DMS53 treated with DMSO at 0.1 percent for 48 hours (cell line): ENCODE data around the gene CPNE4.
"Not testable (repeated sequence)": the region's sequence is repeated elsewhere in the genome, so short reads cannot be mapped to it uniquely, and the experiment has no call there.

Experiments used
- DNase-seq: peaks from one replicate; lab custom pipeline; 2025; ENCODE audit not compliant: unreplicated experiment; lab: John Stamatoyannopoulos, UW

The CPNE4 gene

DNA sequence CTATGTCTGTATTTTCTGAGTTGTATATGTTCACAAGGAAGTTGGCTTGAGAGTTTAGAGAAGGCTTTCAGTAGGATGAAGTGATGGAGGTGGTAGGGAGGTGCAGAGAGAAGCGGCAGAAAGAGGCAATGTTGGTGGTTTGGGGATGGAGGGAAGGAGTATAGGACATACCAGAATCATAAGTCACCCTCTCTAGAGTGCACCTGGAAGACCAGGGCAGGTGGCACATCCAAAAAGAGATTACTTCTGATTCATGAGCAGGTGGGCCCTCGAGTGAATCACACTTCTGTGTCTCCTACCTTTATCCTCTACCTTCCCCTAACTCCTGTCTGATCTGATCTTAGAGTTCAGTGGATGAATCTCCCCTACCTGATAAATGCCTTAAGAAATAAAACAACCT, 490.3 kb downstream of the CPNE4 start:
- DNase-seq = peak; percentile 4

DNA sequence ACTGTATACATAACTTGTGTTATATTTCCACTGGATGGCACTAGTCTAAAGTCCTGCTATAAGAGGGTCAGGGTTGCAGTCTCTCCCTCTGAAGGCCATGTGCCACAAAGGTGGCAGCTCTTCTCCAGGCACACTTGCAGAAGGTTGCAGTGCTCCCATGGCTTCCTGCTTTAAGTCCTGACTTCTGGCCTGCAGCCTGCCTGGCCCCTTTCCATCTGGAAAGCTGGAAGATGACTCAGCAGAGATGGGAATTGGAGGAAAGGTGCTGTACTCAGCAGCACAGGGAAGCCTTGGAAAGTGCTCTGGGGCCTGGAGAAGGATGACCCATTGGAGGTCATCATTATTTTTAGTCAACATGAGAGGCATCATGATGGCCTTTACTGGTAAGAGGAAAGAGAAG, 491.1 kb downstream of the CPNE4 start:
- peak; percentile 55 for DNase-seq

DNA sequence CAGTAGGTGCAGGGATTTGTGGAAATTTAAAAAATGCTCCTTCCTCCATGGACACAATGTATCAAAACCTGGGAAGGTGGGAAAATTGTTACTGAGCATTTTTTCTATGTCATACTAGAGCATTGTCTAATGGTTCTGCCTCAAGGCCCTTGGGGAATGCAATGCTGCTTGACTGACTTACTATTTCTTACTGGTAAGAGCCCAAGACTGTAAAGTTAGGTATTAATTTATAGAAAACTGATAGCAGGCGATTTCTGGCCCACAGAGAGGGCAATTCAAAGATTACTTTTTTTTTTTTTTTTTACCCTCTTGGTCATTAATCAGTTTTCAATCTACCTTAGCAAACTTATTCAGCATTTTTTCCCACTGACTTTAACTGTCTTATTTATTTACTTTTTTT, 493.5 kb downstream of the CPNE4 start:
- no peak for DNase-seq

DNA sequence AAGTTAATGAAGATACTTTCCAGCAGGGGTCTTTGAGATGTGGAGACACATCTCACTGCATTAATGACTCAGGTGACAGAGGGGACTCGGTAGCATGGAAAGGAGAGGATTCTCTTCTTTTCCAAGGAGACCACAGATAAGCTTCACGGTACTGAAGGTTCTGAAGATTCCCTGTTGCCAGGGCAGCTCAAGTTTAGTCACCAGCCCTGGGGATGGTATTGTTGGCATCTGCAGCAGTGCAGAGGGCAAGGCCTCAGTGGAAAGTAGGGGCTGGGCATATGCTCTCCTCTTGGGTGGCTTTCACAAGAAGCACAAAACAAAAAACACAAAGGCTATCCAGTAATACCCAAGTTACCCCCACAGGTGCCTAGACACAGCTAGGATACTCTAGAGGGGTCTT, 494.0 kb downstream of the CPNE4 start:
- no peak for DNase-seq

DNA sequence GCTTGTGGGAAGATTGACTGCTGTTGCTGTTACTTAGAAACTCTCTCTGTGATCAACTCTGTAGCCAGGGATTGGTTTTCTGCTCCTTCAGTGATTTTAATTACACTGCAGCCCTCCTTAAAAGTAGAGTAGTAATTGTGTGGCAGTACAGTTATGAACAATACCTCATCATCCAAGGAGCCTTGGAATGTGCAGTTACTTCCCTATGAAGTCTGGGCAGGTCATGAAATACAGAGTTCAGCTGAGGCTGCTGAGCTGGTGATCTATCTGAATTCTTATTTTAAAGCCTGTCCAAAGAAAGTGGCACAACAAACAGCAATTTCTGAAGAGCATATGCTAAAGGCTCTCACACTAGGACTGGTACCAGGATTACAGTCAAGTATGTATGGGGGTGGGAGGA, 494.7 kb downstream of the CPNE4 start:
- no peak for DNase-seq

DNA sequence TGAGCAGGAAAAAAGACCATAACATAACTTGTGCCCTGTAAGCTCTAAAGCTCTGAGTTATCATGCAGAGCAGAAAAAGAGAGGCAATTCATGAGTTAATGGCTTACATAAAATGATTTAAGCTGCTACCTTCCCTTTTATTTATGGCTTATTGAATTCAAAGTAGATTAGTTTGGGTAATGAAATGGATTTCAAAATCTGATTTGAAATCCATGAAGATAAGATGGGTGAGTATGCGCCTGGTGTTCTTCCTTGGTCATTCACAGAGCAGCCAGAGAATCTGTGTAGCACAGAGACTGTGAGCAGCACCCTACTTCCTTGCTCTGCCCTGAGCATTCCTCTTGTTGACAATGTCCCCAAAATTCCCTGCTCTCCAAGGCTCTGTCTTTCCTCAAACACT, 495.8 kb downstream of the CPNE4 start:
- no peak for DNase-seq

DNA sequence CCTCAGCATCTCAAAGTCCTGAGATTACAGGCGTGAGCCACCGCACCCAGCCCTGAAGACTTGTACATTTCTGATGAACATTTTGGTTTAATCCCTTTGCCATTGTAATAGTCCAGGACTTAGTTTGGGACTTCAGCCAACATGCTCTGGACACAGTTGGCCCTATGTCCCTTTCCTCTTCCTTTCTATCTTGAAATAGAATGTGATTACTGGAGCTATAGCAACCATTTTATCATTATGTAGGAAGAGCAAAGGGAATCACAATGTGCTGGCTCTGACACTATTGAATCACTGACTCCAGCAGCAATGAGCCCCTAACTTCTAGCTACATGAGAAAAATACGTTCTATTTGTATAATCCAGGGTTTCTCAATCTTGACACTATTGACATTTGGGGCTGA, 497.3 kb downstream of the CPNE4 start:
- DNase-seq = no peak

DNA sequence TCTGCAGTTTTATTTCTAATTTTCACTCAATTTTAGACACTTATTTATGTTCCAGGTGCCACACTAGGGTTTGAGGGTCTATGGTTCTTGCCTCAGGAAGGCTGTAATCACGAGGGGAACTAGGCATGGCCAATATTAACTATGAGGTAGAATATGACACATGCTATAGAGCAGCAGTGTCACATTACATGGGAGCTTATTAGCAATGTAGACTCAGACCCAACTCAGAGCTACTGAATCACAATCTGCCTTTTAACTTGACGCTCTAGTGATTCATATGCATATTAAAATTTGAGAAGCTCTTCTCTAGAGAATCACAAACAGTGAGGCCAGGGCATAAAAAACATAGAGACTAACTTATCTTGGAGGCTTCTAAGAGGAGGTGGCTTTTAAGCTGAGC, 499.2 kb downstream of the CPNE4 start:
- no peak for DNase-seq

DNA sequence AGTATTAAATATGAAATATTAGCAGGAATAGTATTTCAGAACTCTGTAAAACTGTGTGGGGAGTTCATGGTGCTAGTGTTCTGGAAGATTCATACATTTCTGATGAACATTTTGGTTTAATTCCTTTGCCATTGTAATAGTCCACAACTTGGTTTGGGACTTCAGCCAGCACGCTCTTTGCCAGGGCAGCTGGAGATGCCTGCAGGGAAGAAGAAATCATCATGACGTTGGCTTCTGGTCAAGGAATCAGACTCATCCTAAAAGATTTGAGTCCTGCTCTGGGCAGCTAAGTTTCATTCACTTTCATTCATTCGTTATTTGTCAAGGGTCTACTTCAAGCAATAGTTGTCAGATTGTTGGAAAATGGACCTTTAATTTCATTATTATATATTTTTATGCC, 499.7 kb downstream of the CPNE4 start:
- DNase-seq = no peak

DNA sequence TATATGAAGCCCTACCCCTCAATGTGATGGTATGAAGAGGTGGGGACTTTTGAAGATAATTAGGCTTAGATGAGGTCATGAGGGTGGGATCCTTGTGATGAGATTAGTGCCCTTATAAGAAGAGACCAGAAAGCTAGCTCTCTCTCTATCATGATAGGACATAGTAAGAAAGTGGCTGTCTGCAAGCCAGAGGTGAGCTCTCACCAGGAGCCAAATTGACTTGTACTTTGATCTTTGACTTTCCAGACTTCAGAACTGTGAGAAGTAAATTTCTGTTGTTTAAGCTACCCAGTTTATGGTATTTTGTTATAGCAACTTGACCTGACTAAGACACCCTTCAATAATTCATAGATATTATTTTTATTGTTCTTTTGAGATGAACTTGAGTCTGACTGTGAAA, 502.2 kb downstream of the CPNE4 start:
- DNase-seq = no peak

DNA sequence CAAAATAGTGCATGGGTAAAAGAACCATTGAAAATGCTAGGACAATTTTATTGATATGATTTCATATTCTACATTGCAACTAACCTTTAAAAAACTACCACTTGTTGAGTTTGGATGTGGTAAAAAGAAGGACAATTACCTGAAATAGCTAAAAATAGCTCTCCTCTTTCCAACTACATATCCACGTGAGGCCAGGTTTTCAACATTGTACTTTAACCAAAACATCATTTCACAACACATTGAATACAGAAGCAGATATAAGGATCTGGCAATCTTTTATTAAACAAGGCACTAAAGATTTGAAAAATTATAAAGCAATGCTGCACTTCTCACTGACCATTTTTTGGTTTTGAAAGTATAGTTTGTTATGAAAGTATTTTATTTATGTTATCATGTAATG, 504.0 kb downstream of the CPNE4 start:
- DNase-seq = no peak

DNA sequence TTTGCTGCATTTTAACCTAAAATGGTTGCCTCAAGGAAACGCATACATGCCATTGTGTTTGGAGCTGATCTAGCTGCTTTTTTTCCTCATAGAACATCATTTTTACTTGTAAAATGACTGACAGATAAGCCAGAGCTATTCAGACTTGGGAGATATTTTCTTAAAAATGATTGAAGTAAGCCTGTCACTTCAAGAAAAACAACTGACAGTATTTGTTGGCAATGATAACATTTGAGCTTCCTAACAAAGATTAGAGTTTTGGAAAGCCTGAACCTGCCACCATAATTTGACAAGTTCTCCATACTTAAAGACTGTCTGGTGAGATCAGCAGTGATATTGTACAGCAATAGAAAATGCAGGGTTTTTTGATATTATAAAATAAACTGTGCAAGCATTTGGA, 504.4 kb downstream of the CPNE4 start:
- no peak for DNase-seq

DNA sequence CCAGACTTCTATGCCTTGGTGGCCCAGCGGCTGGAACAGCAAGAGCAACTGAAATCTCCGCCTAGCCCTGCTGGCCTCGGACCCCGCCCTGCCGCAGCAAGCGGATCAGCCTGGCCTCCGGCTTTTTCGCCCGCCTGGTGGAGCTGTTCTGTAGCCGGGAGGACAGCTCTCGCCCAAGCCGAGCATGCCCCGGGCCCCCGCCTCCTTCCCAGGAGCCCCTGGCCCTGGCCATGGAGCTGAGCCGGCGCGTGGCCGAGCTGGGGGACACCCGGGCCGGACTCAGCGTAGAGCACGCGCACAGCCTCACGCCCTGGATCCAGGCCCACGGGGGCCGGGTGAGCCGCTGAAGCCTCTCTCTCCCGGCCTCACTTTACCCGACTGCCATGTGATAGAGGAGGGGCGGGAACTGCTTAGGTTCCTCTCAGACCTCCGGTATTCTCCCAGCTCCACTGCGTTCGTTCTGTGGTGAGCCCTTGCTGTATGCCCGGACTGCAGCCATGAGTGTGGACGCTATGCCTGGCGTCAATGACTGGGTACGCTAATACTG, 507.9 kb downstream of the CPNE4 start:
- DNase-seq = peak; percentile 56

DNA sequence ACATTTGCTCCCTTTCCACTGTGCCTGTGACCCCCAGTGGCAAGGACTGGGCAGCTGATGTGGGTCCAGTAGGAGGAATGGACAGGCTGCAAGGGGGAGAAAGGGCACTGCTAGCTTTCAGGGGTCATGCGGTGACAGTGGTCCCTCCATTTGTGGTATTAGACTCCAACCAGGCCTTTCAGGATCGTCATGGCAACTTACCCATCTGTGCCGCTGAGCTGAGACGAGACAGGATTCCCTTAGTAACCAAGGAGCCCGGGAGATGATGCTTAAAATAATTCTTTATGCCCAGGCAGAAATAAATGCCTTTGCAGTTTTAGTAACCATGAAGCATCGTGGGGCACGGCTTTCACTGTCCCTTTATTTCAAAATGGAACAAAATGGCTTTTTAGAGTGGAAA, 516.1 kb downstream of the CPNE4 start:
- no peak for DNase-seq

DNA sequence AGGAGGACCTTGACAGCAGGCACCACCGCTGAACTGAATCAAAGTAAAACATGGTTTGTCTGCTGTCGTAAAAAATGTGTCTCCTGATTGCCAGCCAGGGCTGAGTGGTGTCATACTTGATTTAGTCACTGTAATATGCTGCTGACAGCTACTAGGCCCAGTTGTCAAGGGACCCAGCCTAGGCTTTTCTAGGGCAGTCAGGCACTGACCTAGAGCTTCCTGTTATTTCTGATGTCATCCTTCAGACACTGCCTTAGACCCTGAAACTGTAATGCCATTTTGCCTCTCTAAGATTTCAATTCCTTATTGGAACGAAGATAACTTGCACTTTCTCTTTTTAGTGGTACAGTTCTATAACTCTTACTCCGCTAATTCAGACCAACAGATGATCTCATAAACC, 529.4 kb downstream of the CPNE4 start:
- DNase-seq = no peak

DNA sequence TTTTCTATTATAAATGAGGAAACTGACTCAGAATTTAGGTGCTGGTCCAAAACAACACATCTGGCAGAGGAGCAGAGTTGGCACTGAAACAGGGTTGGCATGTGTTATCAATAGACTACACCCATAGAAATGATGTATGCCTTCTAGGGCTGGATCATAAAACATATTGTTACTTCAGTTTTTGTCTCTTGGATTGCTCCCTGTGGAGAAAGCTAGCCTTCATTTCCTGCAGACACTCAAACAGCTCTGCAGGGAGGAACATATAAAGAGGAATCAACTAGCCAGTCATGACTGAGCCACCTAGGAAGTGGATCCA, 531.5 kb downstream of the CPNE4 start:
- peak; percentile 7 for DNase-seq

DNA sequence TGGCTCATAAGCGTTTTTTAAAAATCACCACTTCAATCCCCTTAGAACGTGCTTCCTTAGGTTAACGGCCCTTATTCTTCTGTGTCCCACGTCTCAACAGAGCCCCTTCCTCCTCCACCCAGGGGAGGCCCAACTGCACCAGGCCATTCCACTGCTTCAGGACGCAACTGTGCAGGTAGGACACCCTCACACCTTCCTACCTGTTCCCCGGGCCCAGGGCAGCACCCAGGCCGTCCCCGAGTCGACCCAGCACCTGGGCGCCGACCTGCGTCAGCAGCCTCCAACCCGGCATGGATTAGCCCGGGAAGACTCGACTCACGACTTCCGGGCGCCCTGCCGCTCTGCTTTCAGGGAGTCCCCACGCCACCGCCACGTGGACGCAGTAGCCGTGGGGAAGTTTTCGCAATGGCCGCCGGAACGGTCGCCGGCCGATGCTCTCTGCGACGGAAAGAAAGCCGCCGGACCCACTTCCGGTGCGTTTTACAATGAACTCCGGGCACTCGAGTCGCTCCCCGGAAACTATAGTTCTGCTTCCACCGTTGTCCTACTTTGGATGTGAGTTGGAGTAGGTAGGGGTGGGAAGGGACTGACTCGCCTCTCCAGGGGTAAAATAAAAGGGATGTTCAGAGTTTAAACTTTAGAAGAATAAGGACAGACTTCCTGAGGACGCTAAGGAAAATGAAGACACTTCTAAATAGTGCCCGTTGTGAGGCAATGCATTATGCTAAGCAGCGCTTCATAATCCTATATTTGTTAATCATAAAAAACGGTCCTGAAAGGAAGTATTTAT, 532.1 kb downstream of the CPNE4 start, which contains the start of gene MRPL3:
MRPL3 (minus strand) TSS at position 442 of the 790 bp plus-strand sequence; CDS start at position 292, 150 bp downstream.
- DNase-seq = peak; percentile 56

DNA sequence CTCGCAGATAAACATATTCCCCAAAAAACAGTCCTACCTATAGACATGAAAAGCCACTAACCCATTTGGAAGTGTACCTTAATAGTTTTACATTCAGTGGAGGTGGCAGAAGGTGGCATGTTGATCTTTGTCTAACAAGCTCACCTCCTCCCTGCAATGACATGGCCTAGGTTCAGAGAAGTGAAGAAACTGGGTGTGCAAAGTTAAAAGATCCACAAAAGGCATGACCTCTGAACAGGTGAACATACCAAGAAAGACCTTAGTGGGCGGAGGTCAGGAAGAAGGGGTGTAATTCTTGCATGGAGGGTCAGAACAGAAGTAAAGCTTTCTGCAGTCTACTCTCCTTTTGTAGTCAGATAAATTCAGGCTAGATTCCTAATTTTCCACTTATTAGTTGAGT, 532.9 kb downstream of the CPNE4 start:
- no peak for DNase-seq

DNA sequence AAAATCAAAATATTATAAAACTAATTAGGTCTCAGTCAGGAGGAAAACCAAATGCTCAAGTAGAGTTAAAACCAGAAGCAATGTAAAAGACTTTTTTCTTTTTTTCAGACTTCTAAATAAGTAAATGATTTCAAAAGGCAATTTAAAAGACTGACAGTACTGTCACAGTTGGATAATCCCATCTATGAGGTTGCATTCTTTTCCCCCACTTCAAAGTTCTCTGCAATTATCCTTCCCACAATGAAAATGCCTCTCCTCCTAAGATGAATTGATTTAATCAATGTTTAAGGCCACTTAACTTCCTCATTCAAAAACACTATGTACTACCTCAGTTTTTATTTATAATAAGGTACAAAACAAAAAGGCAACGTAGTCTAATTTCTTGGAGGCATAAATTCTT, 540.1 kb downstream of the CPNE4 start:
- DNase-seq = no peak

DNA sequence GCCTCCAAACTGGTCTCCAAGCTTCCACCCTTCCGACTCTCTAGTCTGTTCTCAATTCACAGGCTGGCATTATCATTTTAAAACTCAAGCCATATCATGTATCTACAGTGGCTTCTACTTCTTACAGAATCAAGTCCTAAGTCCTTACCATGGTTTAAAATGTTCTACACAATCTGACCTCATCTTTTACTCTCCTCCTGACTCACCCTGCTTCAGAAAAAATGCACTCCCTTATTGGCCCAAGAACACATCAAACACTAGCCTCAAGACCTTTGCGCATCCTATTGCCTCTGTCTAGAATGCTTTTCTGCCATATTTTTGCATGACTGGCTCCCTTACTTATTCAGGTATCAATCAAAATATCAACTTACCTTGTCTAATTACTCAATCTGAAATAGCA, 543.0 kb downstream of the CPNE4 start:
- no peak for DNase-seq

DNA sequence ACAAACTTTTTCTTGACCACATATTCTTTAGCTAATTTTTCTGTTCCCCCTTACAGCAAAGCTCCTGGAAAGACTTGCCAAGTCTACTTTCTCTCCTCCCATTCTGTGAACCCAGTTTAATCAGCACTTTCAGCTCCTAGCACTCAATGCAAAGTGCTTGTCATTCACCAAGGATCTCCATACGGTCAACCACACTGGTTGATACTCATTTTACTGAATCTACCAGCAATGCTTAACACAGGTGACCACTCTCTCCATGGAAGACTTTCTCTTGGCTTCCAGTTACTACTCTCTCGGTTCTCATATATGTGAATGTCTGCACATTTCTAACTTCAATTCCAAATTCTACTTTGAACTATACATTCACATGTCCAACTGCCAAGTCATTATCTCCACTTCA, 543.7 kb downstream of the CPNE4 start:
- DNase-seq = no peak

DNA sequence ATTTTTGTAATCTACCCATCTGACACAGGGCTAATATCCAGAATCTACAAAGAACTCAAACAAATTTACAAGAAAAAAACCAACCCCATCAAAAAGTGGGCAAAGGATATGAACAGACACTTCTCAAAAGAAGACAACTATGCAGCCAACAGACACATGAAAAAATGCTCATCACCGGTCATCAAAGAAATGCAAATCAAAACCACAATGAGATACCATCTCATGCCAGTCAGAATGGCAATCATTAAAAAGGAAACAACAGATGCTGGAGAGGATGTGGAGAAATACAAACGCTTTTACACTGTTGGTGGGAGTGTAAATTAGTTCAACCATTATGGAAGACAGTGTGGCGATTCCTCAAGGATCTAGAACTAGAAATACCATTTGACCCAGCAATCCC, 548.3 kb downstream of the CPNE4 start:
- not testable (repeated sequence) for DNase-seq

DNA sequence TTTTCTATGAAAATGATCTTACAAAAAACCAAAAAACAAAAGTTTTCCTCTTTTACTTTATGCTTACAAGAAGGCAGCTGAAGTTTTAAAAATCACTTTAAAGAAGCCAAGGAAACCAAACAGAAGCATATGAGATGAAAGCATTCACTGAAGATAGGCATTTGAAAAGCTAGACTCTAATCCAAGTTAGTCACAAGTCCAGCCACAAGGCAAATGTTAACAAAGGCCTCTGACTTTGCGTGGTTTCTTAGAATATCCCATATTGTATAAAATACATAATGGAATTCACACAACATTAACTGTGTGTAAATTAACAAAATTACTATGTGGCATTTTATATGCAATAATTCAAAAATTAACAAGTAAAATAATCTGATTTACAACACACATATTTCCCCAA, 549.7 kb downstream of the CPNE4 start:
- no peak for DNase-seq
